Vagina (tissue), 2 donors: ENCODE measurements around the gene PGA4.
"Not testable (repeated sequence)": the region's sequence is repeated elsewhere in the genome, so short reads cannot be mapped to it uniquely, and the experiment has no call there.

Experiments
- POLR2A ChIP-seq, 2 donors: fragments of 450-650 bp; IDR thresholded peaks; one replicate each; pipeline ENCODE4 v1.6.1; 2017; ENCODE audit warnings: antibody characterized with exemption in 2 of 2, mild to moderate bottlenecking in 2 of 2, moderate library complexity in 2 of 2
- TF ChIP-seq, protein P1 (sequence below), 3 experiments: fragments of 450-650 bp in 2 of 3; fragments of 200-600 bp in 1 of 3; sonication (generic) in 1 of 3; IDR thresholded peaks; one replicate each; pipeline ENCODE4 v1.5.1; 2017 to 2019; ENCODE audit warnings: antibody characterized with exemption in 3 of 3, mild to moderate bottlenecking in 2 of 3, moderate library complexity in 2 of 3

DNA sequence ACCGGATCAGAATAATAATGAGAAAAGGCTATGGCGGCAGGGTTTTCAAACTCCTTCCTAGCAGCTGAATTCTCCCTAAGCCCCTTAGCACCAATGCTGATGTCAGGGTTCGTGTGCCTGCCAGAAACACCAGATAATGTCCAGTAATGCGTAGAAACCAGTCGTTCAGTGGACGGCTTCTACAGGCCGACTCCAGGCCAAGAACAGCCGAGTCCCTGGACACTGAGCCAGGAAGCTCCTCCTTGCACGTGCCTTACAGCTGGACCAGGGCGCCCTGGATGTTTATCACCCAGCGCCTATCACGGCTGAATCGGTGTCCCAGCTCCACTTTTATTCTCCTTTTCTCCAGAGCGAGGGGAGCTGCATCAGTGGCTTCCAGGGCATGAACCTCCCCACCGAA is 8.9 kb downstream of the PGA4 start:
- TF ChIP-seq, protein P1, sequence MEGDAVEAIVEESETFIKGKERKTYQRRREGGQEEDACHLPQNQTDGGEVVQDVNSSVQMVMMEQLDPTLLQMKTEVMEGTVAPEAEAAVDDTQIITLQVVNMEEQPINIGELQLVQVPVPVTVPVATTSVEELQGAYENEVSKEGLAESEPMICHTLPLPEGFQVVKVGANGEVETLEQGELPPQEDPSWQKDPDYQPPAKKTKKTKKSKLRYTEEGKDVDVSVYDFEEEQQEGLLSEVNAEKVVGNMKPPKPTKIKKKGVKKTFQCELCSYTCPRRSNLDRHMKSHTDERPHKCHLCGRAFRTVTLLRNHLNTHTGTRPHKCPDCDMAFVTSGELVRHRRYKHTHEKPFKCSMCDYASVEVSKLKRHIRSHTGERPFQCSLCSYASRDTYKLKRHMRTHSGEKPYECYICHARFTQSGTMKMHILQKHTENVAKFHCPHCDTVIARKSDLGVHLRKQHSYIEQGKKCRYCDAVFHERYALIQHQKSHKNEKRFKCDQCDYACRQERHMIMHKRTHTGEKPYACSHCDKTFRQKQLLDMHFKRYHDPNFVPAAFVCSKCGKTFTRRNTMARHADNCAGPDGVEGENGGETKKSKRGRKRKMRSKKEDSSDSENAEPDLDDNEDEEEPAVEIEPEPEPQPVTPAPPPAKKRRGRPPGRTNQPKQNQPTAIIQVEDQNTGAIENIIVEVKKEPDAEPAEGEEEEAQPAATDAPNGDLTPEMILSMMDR (IDR thresholded peaks at IDR 0.05): not testable (repeated sequence)
- not testable (repeated sequence) for TF ChIP-seq POLR2A (IDR thresholded peaks at IDR 0.05)
